NB4 (cell line): ENCODE measurements around the gene AUTS2.

Experiments
- CTCF ChIP-seq: IDR thresholded peaks from one replicate; pipeline ENCODE4 v1.5.1; 2012; ENCODE audit warnings: low read depth, low read length
- MYC ChIP-seq: IDR thresholded peaks from 2 replicates; pipeline ENCODE4 v1.6.1; 2011; ENCODE audit warnings: low read depth, low read length
- POLR2A ChIP-seq: IDR thresholded peaks from 2 replicates; pipeline ENCODE4 v1.6.1; 2011; ENCODE audit warnings: mild to moderate bottlenecking; ENCODE audit not compliant: insufficient read length; ENCODE audit errors: extremely low read depth

GRCh38 chr7:70317356-70317755 is 719.1 kb downstream of the AUTS2 start:
- no peak for TF ChIP-seq CTCF
- no peak for TF ChIP-seq POLR2A
- TF ChIP-seq MYC = no peak
